Measurements from ENCODE around the gene ADAMTS5. TPM values are rescaled to one million over a fixed set of nuclear protein-coding genes. Genes with fewer than 3 reads are reported as not detected.

Gene ADAMTS5
- 0.26 TPM in 1 of 2 replicates, not detected in the other for total RNA-seq

DNA sequence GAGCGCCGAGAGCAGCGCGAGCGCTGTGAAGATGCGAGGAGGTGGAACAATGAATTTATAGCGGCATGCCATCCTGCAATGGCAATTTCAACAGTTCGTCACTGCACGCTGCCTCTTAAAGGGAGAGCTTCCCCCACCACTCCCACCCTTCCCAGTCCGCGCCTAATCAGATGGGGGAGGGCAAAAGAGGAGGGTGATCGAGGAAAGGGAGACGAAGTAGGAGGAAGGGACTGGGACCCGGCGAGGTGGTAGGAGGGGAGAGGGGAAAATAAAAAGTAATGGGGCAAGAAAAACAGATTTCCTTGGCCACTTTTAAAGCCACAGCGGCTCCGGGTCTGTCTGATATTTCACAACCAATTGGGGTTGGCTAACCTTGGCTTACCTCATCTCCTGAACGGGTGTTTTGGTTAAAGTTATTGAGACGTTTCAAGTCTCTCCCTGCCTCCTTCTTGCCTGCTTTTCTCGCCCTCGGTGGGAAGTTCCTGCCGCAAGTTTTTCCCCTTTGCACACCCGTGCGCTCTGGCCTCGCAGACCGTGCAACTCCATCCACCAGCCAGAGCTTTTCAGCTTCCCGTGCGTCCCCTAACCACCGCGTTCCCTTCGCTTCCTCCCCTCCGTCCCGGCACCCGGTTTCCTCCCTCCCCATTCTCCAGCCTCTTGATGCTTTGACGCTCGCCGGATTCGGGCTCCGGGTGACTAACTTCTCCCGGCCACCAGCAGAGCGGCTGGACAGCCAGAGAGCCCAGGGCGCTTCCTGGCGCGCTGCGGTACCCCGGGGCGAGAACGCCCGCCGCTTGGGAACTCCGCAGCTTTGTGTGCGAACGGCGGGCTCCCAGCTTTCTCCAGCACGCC lies at the start of gene ADAMTS5:
Gene ADAMTS5, minus strand, starts transcription at position 27 of the 852 bp plus-strand sequence. CDS start 697 bp downstream, outside the sequence.
- DNase-seq (ENCODE audit: low read depth) (peak; percentile 47), FAIRE-seq (no peak)
- TF ChIP-seq, protein P1, sequence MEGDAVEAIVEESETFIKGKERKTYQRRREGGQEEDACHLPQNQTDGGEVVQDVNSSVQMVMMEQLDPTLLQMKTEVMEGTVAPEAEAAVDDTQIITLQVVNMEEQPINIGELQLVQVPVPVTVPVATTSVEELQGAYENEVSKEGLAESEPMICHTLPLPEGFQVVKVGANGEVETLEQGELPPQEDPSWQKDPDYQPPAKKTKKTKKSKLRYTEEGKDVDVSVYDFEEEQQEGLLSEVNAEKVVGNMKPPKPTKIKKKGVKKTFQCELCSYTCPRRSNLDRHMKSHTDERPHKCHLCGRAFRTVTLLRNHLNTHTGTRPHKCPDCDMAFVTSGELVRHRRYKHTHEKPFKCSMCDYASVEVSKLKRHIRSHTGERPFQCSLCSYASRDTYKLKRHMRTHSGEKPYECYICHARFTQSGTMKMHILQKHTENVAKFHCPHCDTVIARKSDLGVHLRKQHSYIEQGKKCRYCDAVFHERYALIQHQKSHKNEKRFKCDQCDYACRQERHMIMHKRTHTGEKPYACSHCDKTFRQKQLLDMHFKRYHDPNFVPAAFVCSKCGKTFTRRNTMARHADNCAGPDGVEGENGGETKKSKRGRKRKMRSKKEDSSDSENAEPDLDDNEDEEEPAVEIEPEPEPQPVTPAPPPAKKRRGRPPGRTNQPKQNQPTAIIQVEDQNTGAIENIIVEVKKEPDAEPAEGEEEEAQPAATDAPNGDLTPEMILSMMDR (IDR thresholded peaks at IDR 0.05; ENCODE audit: insufficient read depth, low read length, severe bottlenecking) = no peak
- Histone ChIP-seq H3K4me3 (ENCODE audit: low read depth, low read length) (peak within 1 kb of the TSS; percentile 37), H3K36me3 (ENCODE audit: control insufficient read depth, insufficient read depth, low read length) (no peaks in the 10 kb centered on the region), H3K27me3 (ENCODE audit: control insufficient read depth, insufficient read depth, low read length) (peaks cover 15% of the 10 kb centered on the region)

DNA sequence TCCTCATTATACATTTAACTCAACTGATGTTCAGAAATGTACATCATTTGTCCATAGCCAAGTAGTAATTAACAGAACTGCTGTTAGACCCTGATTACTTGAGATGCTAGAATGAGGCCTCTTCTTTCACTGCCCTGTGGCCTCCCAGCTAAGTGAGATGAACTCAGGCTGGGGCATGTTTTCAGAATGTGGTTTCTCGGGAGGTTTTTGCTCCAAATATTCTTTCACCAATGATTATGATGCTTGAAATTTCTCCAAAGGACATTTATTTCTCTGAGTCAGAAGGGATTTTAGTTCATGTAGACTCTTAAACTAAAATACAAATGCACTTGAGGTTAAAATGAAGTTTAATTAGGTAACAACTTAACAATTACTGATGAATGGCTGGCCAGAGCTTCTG lies 34.6 kb upstream of the ADAMTS5 start:
- Histone ChIP-seq H3K27me3 (ENCODE audit: control insufficient read depth, insufficient read depth, low read length) (no peaks in the 10 kb centered on the region), H3K4me3 (ENCODE audit: low read depth, low read length) (no peak overlapping the region), H3K36me3 (ENCODE audit: control insufficient read depth, insufficient read depth, low read length) (no peaks in the 10 kb centered on the region)
- DNase-seq (ENCODE audit: low read depth) (no peak), FAIRE-seq (no peak)
- TF ChIP-seq, protein P1 (IDR thresholded peaks at IDR 0.05; ENCODE audit: insufficient read depth, low read length, severe bottlenecking) = no peak

DNA sequence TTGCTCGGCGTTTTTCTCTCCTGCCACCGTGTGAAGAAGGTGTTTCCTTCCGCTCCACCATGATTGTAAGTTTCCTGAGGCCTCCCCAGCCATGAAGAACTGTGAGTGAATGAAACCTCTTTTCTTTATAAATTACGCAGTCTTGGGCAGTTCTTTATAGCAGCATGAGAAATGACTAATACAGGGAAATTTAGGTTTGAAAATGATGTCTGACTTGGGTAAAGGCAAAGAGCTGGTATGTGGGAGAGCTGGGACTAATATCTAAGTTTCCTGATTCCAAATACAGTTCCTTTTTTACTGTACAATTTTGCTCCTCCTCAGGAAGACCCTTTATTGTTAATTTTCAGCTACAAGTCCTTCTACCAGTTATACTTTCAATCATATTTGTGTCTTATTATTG lies 16.7 kb upstream of the ADAMTS5 start:
- Histone ChIP-seq H3K36me3 (ENCODE audit: control insufficient read depth, insufficient read depth, low read length) (no peaks in the 10 kb centered on the region), H3K27me3 (ENCODE audit: control insufficient read depth, insufficient read depth, low read length) (no peaks in the 10 kb centered on the region), H3K4me3 (ENCODE audit: low read depth, low read length) (no peak overlapping the region)
- no peak for DNase-seq (ENCODE audit: low read depth)
- TF ChIP-seq, protein P1 (IDR thresholded peaks at IDR 0.05; ENCODE audit: insufficient read depth, low read length, severe bottlenecking) = no peak
- no peak for FAIRE-seq

DNA sequence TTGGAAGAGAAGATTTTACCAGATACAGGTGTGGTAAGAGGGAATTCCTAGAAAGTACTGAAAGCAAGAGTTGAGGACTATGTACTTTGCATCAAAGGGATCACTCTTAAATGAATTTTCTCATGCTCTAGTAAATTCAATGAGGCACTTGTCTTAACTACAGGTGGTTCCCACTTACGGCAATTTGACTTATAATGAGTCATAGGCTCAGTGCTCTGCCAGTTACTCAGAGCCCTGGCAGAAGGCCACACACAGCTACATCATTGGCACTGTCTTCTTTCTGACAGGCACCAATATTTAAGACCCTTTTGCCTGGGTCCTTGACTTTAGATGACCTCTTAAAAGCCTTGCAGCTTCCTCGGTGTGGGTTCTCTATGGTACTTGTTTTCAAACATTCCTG lies 15.9 kb upstream of the ADAMTS5 start:
- Histone ChIP-seq H3K4me3 (ENCODE audit: low read depth, low read length) (no peak overlapping the region), H3K27me3 (ENCODE audit: control insufficient read depth, insufficient read depth, low read length) (no peaks in the 10 kb centered on the region), H3K36me3 (ENCODE audit: control insufficient read depth, insufficient read depth, low read length) (no peaks in the 10 kb centered on the region)
- DNase-seq (ENCODE audit: low read depth) = peak; percentile 90
- no peak for FAIRE-seq
- TF ChIP-seq, protein P1 (IDR thresholded peaks at IDR 0.05; ENCODE audit: insufficient read depth, low read length, severe bottlenecking) = no peak

DNA sequence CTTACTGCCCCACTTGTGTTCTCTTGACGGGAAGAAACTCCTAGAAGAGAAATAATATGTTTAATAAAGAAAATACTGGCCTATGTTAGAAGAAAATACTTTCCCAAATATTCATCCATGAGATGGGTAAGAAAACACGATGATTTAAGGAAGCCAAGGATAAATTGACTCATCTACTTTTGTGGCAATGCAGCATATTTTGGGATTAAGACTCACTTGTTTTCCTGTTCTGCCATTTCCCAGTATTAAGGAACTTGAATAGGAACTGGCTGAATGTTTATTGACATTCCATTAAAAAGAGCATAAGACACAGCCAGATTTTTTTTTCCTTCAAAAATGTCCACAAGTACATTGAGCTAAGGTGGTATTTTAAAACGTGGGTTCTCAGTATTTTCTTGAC lies 10.9 kb upstream of the ADAMTS5 start:
- TF ChIP-seq, protein P1 (IDR thresholded peaks at IDR 0.05; ENCODE audit: insufficient read depth, low read length, severe bottlenecking) = no peak
- peak; percentile 37 for DNase-seq (ENCODE audit: low read depth)
- no peak overlapping the region for H3K4me3 ChIP-seq (ENCODE audit: low read depth, low read length)
- H3K27me3 ChIP-seq (ENCODE audit: control insufficient read depth, insufficient read depth, low read length) = peaks cover 2% of the 10 kb centered on the region
- no peak for FAIRE-seq
- no peaks in the 10 kb centered on the region for H3K36me3 ChIP-seq (ENCODE audit: control insufficient read depth, insufficient read depth, low read length)
